HG03469 (cell line): ENCODE data around the gene ACTN1.

Experiments used
- ATAC-seq: cut with Tn5 transposase; IDR thresholded peaks from one replicate; pipeline ENCODE4 v1.9.1; 2021; ENCODE audit warnings: mild to moderate bottlenecking, moderate library complexity, moderate number of reproducible peaks; ENCODE audit not compliant: unreplicated experiment

ACTN1 gene

DNA sequence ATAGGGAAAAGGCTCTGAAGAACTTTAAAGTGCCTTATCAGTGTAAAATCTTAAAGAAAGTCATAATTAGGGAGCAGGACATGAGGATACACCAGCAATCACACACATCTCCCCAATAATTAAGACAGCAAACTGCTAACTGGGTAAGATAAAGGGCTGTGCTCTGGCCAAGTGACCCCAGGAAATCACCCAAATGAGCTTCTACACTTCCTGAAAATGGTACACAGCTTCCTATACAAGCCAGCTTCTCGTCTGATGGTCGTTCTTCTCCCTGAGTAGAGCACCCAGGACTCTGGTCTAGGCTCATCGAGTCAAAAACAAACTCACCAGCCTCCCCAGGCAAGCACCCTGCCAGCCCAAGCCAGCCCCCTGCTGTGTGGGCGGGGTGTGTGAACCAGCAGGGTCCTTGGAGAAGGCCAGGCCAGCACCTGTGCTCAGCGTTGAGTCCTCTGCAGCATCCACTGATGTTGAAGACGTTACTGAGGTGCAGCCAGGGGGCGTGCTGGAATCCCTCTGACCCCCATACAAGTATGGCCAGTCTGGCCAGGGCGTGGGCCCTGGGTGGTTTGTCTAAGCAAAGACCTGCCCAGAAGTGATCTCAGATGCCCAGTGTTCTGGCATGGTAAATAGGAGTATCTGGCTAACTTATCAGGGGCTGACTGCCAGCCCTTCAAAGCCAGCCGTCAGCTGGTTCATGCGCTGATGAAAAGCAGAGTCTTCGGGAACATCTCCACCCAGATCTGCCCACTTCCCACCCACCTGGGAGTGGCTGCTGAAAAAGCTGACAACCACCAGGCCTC is 41.4 kb downstream of the ACTN1 start:
- no peak for ATAC-seq

DNA sequence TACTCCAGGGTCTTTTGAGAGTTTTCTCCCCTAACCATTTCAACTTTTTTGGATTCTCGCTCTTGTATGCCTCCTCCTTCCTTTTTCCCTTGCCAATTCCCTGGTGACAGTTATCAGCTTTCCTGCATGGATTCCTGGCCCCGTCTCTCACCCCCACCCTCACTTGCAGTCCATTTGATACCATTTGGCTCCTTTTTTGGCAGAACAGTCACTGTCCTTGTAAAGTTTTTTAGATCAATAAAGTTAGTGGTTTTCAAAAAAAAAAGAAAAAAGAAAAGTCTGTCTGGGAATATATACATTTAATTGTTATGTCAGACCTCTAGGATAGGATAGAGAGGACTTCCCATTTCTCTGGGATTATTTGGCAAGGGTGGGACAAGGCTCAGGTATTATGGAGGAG is 42.1 kb downstream of the ACTN1 start:
- no peak for ATAC-seq

DNA sequence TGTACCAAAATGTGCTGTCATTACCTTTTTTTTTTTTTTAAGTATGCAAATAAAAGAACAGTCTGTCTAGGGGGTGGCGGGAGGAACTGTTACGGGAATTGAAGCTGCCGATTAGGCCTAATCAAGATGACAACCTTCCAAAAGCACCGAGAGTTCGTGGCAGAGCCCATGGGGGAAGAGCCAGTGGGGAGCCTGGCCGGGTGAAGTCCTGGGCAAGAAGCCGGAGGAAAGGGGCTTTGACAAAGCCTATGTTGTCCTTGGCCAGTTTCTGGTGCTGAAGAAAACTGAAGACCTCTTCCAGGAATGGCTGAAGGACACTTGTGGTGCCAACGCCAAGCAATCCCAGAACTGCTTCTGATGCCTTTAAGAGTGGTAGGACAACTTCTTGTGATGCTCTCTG is 42.6 kb downstream of the ACTN1 start:
- no peak for ATAC-seq

GRCh38 chr14:68935761-68936214 is 43.3 kb downstream of the ACTN1 start:
- ATAC-seq = no peak

GRCh38 chr14:68934066-68934465 is 45.0 kb downstream of the ACTN1 start:
- ATAC-seq = no peak

DNA sequence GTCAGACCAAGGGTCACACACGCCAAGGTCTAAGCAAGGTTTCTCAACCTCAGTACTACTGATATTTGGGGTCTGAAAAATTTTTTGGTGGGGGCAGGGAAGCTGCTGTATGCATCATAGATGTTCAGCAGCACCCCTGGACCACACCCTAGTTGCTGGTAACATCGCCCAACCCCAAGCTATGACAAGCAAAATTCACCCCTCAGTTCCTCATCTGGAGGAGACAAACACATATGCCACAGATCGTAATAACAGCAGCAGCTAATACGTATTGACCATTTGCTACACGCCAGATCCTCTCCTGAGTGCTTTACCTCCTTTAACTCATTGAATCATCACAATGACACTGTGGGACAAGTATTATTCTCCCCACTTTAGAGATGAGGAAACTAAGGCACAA is 46.4 kb downstream of the ACTN1 start:
- no peak for ATAC-seq

- no peak for ATAC-seq
Measured at GRCh38 chr14:68932231-68932630, 46.9 kb downstream of the ACTN1 start.

DNA sequence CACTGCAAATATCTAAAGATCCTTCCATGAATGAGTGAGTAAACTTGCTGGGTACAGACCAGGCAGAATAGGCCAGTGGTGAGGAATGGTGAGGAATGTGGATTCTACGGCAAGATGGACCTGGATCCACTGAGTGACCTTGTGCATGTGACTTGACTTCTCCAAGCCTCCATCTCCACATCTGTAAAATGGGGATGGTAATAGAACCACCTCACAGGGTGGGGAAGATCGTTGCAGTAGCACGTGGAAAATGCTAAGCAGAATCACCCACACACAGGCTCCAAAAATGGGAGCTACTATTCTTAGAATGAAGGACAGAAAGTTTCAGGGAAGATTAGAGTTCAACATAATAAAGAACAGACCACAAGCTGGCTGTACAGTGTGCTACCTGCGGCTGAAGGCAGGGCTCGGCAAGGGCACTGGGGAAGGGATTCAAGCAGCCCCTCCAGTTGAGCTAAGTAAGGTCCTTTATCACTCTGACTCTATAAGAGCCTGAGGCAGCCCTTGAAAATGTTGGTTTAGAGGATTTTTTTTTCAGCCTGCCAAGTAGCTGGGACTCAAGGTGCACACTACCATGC is 47.5 kb downstream of the ACTN1 start:
- ATAC-seq = no peak

DNA sequence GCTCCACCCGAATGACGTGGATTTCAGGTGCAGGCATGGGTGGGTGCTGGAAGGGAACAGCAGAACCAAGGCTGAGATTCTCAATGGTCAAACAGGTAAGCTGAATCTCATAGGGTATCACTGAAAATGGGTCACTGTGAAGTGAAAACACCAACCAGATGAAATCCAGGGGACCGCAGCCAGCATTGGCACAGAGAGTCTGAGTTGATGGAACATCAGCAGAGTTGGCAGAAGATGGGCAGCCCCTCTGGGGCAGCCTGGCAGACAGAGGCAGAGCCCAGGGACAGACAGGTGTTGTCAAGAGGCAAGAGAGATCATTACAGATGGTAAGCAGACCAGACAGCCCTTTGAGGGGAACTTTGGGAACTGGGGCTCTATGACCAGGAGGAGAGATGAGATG is 48.0 kb downstream of the ACTN1 start:
- no peak for ATAC-seq

- ATAC-seq = no peak
Measured at GRCh38 chr14:68929623-68930307, 49.3 kb downstream of the ACTN1 start.

DNA sequence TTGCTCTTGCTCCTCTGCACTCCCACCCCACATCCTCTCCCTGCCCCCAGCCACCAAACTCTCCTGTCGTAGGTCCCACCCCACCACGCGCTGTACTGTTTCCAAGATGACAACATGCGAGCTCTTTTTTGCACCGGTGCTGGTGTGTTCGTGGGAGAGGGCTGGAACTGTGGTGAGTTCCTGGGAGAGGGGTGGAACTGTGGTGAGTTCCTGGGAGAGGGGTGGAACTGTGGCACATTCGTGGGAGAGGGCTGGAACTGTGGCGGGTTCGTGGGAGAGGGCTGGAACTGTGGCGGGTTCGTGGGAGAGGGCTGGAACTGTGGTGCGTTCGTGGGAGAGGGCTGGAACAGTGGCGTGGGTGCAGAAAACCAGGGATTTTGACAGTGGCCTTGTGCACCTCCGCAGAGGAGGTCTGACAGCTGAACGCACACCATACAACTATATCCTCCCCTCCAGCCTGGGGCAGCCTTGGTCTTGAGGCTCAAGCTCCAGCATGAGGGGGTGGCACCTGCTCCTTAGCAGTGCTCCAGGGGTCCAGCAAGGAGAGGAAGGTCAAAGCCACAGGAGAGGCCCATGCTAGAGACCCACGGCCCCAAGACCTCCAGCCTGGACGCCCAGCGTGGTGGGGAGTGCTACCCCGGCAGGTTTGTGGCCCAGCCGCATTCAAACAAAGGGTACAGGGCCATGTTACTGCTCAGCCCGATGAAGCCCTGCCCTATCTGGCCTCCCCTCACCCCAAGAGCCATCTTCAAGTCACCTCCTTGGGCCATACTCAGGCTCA is 50.1 kb downstream of the ACTN1 start:
- ATAC-seq = no peak

GRCh38 chr14:68927956-68928675 is 51.0 kb downstream of the ACTN1 start:
- ATAC-seq = no peak

DNA sequence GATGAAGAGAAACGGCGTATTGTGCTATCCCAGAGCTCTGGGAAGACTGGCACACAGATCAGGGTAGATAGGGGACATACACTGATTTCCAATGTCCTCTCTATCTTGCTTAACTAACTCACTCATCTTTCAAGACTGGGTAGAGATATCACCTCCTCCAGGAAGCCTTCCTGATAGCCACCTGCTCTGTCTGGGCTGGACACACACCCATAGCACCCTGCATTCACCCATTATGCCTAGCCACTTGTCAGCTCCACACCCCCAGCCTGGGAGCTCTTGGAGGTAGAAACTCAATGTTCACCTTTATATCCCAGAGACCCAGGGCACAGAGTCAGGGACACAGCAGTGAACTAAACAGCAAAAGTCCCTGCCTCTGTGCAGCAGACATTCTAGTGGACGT is 52.0 kb downstream of the ACTN1 start:
- ATAC-seq = no peak

DNA sequence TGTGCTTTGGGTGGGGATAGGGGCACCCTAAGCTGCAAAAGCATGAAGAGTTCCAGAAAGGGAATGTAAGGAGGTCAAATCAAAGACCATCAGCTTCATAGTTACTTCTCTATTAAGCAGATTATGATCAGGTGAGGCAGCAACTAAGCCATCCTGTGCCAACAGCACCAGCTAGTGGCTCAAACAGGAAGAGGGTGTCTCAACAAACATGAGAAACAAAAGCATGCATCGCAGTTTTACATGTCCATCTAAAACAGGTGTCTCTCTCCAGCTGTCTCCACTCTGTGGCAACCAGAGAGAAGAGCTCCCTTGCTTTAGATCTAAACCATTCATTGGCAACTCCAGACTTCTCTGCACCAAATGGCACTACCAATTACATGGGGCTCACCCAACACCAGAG is 52.9 kb downstream of the ACTN1 start:
- no peak for ATAC-seq

DNA sequence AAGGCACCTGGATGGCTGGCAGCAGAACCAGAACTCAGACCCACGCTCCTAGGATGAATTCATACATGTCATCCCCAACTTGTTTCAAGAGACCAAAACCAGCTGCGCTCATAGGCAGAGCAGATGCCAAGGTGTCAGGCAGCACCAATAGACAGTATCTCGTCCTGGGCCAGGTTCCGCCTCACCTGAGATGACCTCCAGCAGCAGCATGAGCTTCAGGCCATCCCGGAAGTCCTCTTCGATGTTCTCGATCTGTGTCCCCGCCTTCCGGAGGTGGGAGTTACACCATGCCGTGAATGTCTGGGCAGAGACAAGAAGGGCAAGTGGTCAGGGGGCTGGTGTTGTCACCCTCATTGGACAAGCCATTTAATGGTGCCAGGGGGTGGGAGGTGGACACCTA is 53.7 kb downstream of the ACTN1 start:
- no peak for ATAC-seq

DNA sequence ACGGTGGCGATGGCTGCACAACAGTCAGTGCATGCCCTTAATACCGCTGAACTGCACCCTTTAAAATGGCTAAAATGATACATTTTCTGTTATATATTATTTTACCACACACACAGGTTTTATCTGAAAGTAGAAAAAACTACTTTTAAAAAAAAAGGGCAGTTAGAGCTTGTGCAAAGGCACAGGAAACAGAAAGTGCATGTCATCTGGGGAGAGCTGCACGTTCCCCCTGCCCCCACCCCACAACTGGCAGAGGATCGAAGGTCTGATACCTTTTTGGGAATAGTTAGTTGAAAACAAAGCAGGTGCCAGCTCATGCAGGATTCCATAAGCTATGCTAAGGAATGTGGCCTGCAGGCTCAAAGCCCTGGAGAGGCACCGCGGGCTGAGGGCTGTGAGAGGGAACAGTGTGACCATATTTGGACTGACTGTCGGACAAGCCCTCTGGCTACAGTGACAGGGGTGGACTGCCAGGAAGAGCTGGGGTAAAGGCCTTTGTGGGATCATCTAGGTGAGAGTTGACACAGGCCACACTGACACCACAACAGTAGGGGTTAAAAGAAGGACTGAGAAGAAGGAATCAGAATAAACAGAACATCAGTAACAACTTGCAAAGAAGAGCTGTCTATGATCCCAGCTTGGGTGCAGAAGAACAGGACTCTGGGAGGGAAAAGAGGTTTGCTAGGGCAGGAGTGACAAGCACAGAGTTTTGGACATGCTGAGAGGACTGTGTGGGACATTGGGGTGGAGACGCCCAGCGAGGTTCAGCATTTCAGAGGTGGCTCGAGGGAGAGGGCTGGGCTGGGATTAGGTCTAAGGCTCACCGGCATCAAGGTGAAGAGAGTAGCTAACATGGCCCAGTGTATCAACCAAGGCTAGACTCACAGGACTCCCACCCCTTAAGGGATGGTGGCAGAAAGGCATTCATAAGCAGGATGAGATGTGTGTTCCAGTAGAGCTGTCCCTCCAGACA is 54.6 kb downstream of the ACTN1 start:
- no peak for ATAC-seq

- no peak for ATAC-seq
Measured at GRCh38 chr14:68922886-68923285, 56.2 kb downstream of the ACTN1 start.

- no peak for ATAC-seq
Measured at GRCh38 chr14:68922201-68922621, 56.9 kb downstream of the ACTN1 start.

- no peak for ATAC-seq
Measured at GRCh38 chr14:68921666-68922065, 57.4 kb downstream of the ACTN1 start.
